Type B pancreatic cell (in vitro differentiated cells): ENCODE results near the gene RRH. TPM values are rescaled to one million over a fixed set of nuclear protein-coding genes. Genes with fewer than 3 reads are reported as not detected.

Experiments
- DNase-seq: peaks from one replicate; pipeline ENCODE4 v3.0.0; 2021; ENCODE audit warnings: mixed read lengths; ENCODE audit not compliant: unreplicated experiment; ENCODE audit errors: extremely low spot score
- H3K27ac Mint-ChIP-seq: 2 replicates; pipeline ENCODE4 v1.8.0; 2021; ENCODE audit warnings: mild to moderate bottlenecking, mixed read lengths
- H3K27me3 Mint-ChIP-seq: 2 replicates; pipeline ENCODE4 v1.8.0; 2021; ENCODE audit warnings: mixed read lengths
- H3K36me3 Mint-ChIP-seq: 2 replicates; pipeline ENCODE4 v1.8.0; 2021; ENCODE audit warnings: mixed read lengths
- H3K4me1 Mint-ChIP-seq: one replicate; pipeline ENCODE4 v1.8.0; 2021; ENCODE audit warnings: mixed read lengths; ENCODE audit not compliant: unreplicated experiment
- H3K4me3 Mint-ChIP-seq: 2 replicates; pipeline ENCODE4 v1.8.0; 2021; ENCODE audit warnings: mild to moderate bottlenecking, mixed read lengths
- H3K9me3 Mint-ChIP-seq: 2 replicates; pipeline ENCODE4 v1.8.0; 2021; ENCODE audit warnings: mixed read lengths
- CTCF ChIP-seq: fragments of 200-600 bp; sonication (generic); conservative IDR thresholded peaks from 2 replicates; pipeline ENCODE4 v1.5.0; 2021; ENCODE audit warnings: antibody characterized with exemption, mild to moderate bottlenecking
- total RNA-seq: library from RNA; stranded (reverse); gene quantifications from 2 replicates; pipeline ENCODE4 v1.2.1, GENCODE V29; 2021; ENCODE audit warnings: low replicate concordance

The RRH gene
- total RNA-seq, 1 donor from 2014 or later, result 0.41 TPM

- peaks cover 18% of the 10 kb centered on the region for H3K4me1 Mint-ChIP-seq
- no peak for TF ChIP-seq CTCF
Observed at GRCh38 chr4:109801099-109801789, 26.5 kb upstream of the RRH start.

GRCh38 chr4:109801895-109802319 is 25.9 kb upstream of the RRH start, which contains the start of gene CFI:
Gene CFI, minus strand, starts transcription at chr4:109801999. Its CDS starts 28 bp downstream, at chr4:109801971.
- Mint-ChIP-seq H3K9me3 (no peaks in the 10 kb centered on the region), H3K27me3 (no peaks in the 10 kb centered on the region), H3K27ac (peak within 1 kb of the TSS; percentile 63), H3K4me1 (peaks cover 18% of the 10 kb centered on the region), H3K4me3 (peak within 1 kb of the TSS; percentile 73), H3K36me3 (peaks cover 7% of the 10 kb centered on the region)
- no peak for DNase-seq
- no peak for TF ChIP-seq CTCF

More at GRCh38 chr4:109801099-109801789, 26.5 kb upstream of the RRH start:
- H3K4me3 Mint-ChIP-seq, result peak overlapping the region; percentile 73
- peak overlapping the region; percentile 39 for H3K27ac Mint-ChIP-seq
- H3K27me3 Mint-ChIP-seq, result no peaks in the 10 kb centered on the region
- H3K9me3 Mint-ChIP-seq, result no peaks in the 10 kb centered on the region
- DNase-seq, result no peak
- peaks cover 7% of the 10 kb centered on the region for H3K36me3 Mint-ChIP-seq

- no peak for DNase-seq
- Mint-ChIP-seq H3K36me3 (no peaks in the 10 kb centered on the region), H3K9me3 (no peaks in the 10 kb centered on the region), H3K4me3 (no peak overlapping the region), H3K4me1 (peaks cover 18% of the 10 kb centered on the region), H3K27ac (peak overlapping the region; percentile 18), H3K27me3 (no peaks in the 10 kb centered on the region)
- peak; percentile 58 for TF ChIP-seq CTCF
Observed at GRCh38 chr4:109803924-109804571, 23.7 kb upstream of the RRH start.

GRCh38 chr4:109809655-109810054 is 18.1 kb upstream of the RRH start:
- Mint-ChIP-seq H3K27ac (no peak overlapping the region), H3K36me3 (no peaks in the 10 kb centered on the region), H3K4me3 (no peak overlapping the region), H3K4me1 (peaks cover 7% of the 10 kb centered on the region), H3K9me3 (no peaks in the 10 kb centered on the region), H3K27me3 (peaks cover 2% of the 10 kb centered on the region)
- no peak for TF ChIP-seq CTCF
- DNase-seq, result no peak

GRCh38 chr4:109810552-109811387 is 17.0 kb upstream of the RRH start:
- DNase-seq, result no peak
- Mint-ChIP-seq H3K4me1 (peaks cover 8% of the 10 kb centered on the region), H3K27ac (peak overlapping the region; percentile 79), H3K4me3 (peak overlapping the region; percentile 51), H3K27me3 (peaks cover 2% of the 10 kb centered on the region), H3K9me3 (no peaks in the 10 kb centered on the region), H3K36me3 (no peaks in the 10 kb centered on the region)
- TF ChIP-seq CTCF, result no peak
